Mucosa of descending colon (tissue), 3 donors: ENCODE measurements around the gene SLC37A1. TPM values are rescaled to one million over a fixed set of nuclear protein-coding genes. Genes with fewer than 3 reads are reported as not detected.

Experiments used
- ATAC-seq: fragments of 200-7000 bp; cut with Tn5 transposase; one replicate; pipeline ENCODE4 v1.9.1; 2020; ENCODE audit warnings: mild to moderate bottlenecking, moderate library complexity
- DNase-seq, 3 donors: peaks; one replicate each; pipeline ENCODE4 v3.0.0-alpha.2; 2020
- H3K36me3 ChIP-seq: fragments of 200-600 bp; one replicate; pipeline ENCODE4 v1.8.0; 2021; ENCODE audit warnings: low read depth, mild to moderate bottlenecking
- H3K4me1 ChIP-seq: fragments of 200-600 bp; one replicate; pipeline ENCODE4 v1.8.0; 2021; ENCODE audit warnings: low read depth, mild to moderate bottlenecking
- H3K4me3 ChIP-seq: fragments of 200-600 bp; one replicate; pipeline ENCODE4 v1.8.0; 2021; ENCODE audit warnings: mild to moderate bottlenecking
- H3K9me3 ChIP-seq: fragments of 200-600 bp; one replicate; pipeline ENCODE4 v1.8.0; 2021; ENCODE audit warnings: mild to moderate bottlenecking
- CTCF ChIP-seq: fragments of 200-600 bp; IDR thresholded peaks from one replicate; pipeline ENCODE4 v1.8.0; 2022; ENCODE audit warnings: antibody characterized with exemption, mild to moderate bottlenecking
- intact Hi-C, 2 donors: fragments of 100-400 bp; cut with DNase I in 1 of 2; cut with micrococcal nuclease in 1 of 2; formaldehyde crosslinking; loops; one replicate each; pipeline versions ENCODE4 v1.11.0 to v1.11.1; 2022; cut with DNase I, micrococcal nuclease
- total RNA-seq, 3 donors: library from RNA; stranded (reverse); fragmentation: NEBNext Ultra II Directional in 2 of 3; extraction: Animal tissue kit (Norgen Biotek cat#: 25700) in 2 of 3; gene quantifications; one replicate each; pipeline versions ENCODE4 v1.2.1 to v1.2.4, GENCODE V29; 2021 to 2023
- donor health status: DM: no; HTN: no; CAD: no; lungs with moderate emphysema.
- donor health status: DM: no; HTN: no; CAD: no.
- donor health status: DM: no; HTN: yes; CAD: no.

The SLC37A1 gene
- total RNA-seq, 3 donors from 2014 or later: 52.3 to 179 (median 92.3) TPM

GRCh38 chr21:42619841-42620240 is 106.2 kb downstream of the SLC37A1 start:
- DNase-seq (no peak), ATAC-seq (no peak)
- intact Hi-C loops: no loop called here
- Histone ChIP-seq H3K9me3 (no peaks in the 10 kb centered on the region), H3K4me3 (no peak overlapping the region), H3K4me1 (peaks cover 22% of the 10 kb centered on the region), H3K36me3 (no peaks in the 10 kb centered on the region)
- TF ChIP-seq CTCF: no peak

- no peak for TF ChIP-seq CTCF
- ATAC-seq (peak; percentile 65), DNase-seq (peak in 2 of 3 donors; percentile 60 to 69)
- no peak overlapping the region for H3K4me3 ChIP-seq
- H3K4me1 ChIP-seq: peaks cover 21% of the 10 kb centered on the region
- H3K9me3 ChIP-seq: no peaks in the 10 kb centered on the region
- no peaks in the 10 kb centered on the region for H3K36me3 ChIP-seq
- intact Hi-C loops: no loop called here
These were observed 107.6 kb downstream of the SLC37A1 start for GRCh38 chr21:42621166-42621818.

- H3K4me1 ChIP-seq: peaks cover 16% of the 10 kb centered on the region
- DNase-seq (no peak), ATAC-seq (no peak)
- H3K4me3 ChIP-seq: no peak overlapping the region
- TF ChIP-seq CTCF: no peak
- no peaks in the 10 kb centered on the region for H3K9me3 ChIP-seq
- intact Hi-C loops: no loop called here
- H3K36me3 ChIP-seq: no peaks in the 10 kb centered on the region
These were observed 108.1 kb downstream of the SLC37A1 start for GRCh38 chr21:42621819-42622177.

- no peaks in the 10 kb centered on the region for H3K9me3 ChIP-seq
- ATAC-seq: no peak
- TF ChIP-seq CTCF: no peak
- H3K4me1 ChIP-seq: peaks cover 14% of the 10 kb centered on the region
- no peak overlapping the region for H3K4me3 ChIP-seq
- intact Hi-C loops: no loop called here
- no peak for DNase-seq
- H3K36me3 ChIP-seq: no peaks in the 10 kb centered on the region
These were observed 108.6 kb downstream of the SLC37A1 start for GRCh38 chr21:42622284-42622683.

GRCh38 chr21:42623694-42624093 is 110.0 kb downstream of the SLC37A1 start:
- Histone ChIP-seq H3K36me3 (no peaks in the 10 kb centered on the region), H3K4me3 (no peak overlapping the region), H3K4me1 (peaks cover 14% of the 10 kb centered on the region), H3K9me3 (no peaks in the 10 kb centered on the region)
- no peak for TF ChIP-seq CTCF
- ATAC-seq (no peak), DNase-seq (no peak)
- intact Hi-C loops: no loop called here
